Globus pallidus (tissue), 1 donor: ENCODE measurements around the gene ETFBKMT.

ENCODE experiments used
- DNase-seq: peaks from one replicate; pipeline ENCODE4 v3.0.0-alpha.2; 2015; ENCODE audit warnings: low spot score

ETFBKMT gene, protein sequence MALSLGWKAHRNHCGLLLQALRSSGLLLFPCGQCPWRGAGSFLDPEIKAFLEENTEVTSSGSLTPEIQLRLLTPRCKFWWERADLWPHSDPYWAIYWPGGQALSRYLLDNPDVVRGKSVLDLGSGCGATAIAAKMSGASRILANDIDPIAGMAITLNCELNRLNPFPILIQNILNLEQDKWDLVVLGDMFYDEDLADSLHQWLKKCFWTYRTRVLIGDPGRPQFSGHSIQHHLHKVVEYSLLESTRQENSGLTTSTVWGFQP

DNA sequence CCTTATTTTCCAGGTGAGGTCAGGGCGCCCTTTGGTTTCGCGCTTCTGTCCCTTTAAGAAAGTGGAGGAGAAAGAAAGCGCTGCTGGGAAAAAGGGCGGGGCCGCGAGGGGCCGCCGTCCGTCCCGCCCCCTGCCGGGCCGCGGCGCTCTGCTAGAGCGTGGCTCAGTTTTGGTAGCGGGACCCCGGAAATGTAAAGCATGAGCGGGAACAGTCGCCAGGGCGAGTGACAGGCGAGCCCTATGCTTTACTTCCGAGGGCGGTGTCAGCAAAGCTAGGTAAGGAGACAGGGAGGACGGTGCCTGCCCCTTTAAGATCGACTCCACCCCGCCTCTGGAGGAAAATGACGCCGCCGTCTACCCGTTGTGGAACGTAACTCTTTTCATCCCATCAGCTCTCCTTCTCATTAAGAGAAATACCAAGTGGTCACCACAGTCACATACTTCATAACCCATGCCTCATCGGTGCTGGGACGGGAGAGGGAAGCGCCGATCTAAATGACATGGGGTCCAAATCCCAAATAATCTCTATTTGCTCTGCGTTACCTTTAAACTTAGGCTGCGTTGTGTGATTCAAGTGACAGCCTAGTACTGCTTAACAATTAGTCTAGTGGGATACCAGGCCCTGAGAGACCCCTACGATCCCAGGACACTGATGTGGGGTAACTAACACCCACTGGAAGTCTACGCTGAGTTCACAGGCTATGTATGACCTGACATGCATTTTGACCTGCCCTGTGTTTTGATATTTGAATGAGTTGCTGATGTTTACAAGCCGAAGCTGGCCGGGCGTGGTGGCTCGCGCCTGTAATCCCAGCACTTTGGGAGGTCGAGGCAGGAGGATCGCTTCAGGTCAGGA is at the start of gene ETFBKMT:
ETFBKMT (plus strand) TSS at position 602 of the 856 bp plus-strand sequence. CDS start 2,266 bp downstream, outside the sequence.
- peak; percentile 88 for DNase-seq

DNA sequence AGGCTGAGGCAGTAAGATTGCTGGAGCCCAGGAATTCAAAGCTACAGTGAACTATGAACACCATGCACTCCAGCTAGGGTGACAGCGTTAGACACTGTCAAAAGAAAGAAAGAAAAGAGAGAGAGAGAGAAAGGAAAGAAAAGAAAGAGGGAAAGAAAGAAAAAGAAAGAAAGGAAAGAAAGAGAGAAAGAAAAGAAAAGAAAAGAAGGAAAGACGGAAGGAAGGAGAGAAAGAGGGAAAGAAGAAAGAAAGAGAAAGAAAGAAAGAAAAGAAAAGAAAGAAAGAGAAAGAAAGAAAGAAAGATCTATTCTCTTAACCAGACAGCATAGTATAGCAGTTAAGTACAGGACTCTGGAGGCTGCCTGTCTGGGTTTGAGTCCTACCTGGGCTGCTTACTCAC is 46.7 kb upstream of the ETFBKMT start:
- no peak for DNase-seq

DNA sequence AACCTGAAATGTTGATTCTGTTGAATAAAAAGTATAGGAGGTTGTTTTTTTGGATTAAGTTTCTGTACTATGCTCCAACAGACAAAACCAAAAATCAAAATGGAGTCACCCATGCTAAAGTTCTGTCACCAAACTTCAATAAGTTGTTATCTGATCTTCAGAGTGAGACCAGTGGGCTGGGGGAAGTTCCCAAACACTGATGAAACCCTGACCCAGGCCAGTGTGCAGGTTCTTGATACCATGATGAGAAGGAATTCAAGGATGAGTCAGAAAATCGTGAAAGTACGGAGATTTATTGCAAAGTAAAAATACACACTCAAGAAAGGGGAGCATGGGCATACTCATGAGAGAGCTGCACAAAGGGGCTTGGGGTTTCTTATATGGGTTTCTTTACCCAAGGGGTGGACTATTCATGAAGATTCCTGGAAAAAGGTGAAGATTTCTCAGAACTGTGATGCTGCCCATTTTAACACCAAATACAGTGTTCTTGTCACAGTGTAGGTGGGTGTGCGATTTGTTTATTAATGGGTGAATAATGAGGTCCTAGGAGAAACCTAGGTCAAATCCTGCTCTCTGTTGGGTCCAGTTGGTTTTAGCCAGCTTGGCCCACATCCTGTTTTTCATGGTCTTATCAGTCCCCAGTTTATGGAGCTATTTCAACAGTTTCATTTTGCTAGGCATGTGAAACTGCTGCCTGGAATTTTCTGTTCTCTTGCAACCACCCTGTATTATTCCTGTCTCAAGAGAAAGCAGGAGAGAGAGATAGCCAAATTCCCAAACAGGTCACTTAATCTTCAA is 41.1 kb upstream of the ETFBKMT start:
- DNase-seq: no peak

DNA sequence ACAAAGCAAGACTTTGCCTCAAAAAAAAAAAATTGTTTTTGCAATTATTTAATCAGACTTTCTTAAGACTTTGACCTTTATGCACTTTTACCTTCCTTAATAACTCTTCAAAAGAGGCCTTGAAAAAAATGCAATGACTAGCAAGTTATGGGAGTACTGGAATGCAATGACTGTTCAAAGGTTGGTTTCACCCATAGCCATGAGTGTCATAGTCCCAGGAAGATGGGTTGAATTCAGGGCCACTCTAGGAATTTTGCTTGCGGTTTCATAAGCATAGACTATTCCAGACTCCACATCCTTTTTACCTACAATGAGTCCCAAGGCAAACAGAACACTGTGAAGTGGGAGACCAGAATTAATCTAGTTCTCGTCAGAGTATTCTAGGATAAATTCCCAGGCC is 39.2 kb upstream of the ETFBKMT start:
- DNase-seq: no peak

DNA sequence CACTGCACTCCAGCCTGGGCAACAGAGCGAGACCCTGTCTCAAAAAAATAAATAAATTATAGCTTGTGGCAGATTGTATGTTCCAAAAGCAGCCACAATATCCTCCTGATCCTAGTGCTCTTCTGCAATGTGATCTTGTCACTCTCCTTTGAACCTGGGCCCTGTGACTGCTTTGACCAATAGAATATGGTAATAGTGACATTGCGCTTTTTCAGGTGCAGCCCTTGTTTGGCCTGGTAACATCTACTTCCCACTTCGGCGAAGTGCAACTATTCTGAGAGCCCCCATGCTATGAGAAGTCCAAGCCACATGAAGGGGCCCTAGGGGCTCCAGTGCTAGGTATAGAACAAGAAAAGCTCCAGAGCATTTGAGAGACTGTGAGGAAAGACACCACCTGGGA is 37.5 kb upstream of the ETFBKMT start:
- no peak for DNase-seq

DNA sequence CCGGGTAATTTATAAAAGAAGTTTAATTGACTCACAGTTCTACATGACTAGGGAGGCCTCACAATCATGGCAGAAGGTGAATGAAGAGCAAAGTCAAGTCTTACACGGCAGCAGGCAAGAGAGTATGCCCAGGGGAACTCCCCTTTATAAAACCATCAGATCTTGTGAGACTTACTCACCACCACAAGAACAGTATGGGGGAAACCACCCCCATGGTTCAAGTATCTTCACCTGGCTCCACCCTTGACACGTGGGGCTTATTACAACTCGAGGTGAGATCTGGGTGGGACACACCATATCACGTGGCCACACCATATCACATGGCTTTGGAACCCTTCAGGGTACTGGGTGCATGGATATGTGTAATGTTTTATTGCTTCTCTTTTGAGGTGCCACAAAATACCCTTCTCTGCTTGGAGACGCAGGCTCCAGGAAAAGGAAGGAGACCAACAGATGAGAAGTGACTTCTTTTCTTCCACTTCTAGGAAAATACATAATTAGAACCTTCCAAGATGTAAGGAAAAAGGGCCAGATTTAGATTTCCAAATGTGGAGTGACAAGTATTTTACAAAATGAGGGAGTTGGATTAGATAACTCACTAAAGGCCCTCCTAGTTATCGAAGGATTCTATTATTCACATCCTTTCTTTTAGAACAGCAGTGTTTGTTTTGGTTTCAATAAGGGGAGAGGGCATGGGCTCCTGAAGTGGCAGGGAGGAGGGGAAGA is 33.1 kb upstream of the ETFBKMT start:
- DNase-seq: no peak

DNA sequence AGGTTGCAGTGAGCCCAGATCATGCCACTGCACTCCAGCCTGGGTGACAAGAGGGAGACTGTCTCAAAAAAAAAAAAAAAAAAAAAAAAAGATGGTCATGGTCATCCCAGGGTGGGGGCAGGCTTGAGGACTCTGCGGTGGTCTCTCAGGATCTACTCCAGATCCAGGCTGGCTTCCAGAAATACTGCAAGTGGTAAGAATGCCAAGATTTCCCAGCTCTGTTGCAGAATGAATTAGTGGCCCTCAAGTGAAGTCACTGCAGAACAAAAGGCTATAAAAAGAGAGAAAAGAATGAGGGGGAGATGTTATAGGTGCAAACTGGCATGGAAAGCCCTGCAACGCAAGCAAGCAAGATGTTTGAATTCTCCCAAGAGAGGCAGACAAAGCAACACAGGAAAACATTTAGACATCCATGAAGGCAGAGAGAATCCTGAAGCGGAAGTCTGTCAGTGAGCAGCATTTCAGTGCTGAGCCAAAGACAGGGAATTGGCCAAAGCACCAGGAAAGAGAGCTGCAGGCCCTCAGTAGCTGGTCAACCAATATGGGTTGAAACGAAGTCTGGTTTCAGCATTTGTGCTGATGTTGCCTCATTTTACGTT is 31.9 kb upstream of the ETFBKMT start:
- DNase-seq: no peak

DNA sequence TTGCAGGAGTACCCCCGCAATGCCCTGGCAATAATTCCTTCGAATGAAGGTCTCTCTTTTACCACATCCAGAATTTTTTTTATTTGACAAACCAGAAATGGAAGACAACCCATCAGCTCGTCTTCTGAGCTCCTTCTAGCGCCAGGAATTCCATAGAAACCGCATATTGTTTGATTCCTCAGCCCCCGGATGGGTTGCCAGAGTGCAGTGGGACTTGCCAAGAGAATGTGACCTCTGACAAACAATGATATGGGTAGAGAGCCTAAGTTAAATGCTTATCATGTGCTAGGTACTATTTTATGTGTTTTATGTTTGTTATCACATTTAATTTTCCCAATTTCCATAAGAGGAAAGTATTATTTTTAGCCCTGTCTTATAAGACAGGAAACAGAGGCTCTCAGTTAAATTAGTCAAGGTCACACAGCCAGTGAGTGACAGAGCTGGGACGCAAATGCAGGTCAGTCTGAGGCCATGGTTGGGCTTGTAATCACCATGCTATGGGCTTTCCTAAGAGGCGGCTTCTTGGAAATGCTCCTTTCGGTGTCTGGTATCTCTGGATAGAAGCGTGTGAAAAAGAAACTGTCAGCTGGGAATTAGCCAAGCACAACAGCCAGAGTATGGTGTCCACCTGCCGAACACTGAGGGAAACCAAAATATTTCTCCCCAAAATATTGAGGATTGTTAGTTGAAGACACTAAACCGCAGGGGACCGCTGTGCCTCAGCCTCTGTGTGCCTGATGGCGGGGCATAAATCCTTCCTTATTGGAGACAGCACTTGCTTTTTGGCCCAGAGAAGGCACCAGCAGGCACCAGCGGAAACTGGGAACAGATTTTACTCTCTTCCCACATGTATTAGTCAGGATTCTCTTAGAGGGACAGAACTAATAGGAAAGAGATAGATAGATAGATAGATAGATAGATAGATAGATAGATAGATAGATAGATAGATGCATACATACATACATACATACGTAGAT is 29.4 kb upstream of the ETFBKMT start:
- no peak for DNase-seq

DNA sequence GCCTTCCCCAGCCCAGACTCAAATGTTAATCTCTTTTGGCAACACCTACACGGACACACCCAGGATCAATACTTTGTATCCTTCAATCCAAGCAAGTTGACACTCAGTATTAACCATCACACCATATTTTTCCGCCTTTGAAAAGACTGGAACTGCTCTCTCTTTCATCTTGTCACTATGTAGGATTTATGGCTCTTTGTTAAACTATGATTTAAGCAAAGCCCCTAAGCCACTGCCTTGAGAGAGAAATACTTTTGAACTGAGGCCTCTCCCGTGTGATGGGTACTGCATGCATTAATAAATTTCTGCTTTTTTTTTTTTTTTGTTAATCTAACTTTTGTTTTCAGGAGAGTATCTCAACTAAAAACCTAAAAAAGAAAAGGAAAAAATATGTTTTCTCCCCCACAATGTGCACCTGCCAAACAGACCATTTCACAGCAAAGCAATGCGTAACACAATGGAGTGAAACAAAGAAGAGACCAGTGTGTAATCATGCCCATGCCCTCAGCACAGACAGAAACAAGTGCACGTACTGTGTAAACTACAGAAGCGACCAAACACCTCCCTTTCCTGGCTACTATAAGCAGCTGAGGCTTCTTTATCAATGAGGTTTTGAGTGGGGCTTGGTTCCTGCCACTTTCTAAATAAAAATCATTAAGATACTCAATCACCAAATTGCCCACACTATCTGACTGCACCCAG is 28.3 kb upstream of the ETFBKMT start:
- no peak for DNase-seq

DNA sequence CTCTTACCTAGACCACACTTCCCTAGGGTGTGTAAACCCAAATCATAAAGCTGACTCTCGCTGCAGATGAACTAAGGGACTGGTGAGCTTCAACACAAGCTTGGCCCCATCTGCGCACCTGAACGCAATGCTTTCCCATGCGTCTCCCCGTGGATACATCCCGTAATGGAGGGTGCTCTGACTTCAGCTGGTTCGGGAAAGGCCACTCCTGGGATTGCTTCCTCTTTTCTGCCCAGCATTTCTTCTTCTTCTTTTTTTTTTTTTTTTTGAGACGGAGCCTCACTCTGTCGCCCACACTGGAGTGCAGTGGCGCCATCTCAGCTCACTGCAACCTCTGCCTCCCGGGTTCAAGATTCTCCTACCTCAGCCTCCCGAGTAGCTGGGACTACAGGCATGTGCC is 27.7 kb upstream of the ETFBKMT start:
- no peak for DNase-seq

DNA sequence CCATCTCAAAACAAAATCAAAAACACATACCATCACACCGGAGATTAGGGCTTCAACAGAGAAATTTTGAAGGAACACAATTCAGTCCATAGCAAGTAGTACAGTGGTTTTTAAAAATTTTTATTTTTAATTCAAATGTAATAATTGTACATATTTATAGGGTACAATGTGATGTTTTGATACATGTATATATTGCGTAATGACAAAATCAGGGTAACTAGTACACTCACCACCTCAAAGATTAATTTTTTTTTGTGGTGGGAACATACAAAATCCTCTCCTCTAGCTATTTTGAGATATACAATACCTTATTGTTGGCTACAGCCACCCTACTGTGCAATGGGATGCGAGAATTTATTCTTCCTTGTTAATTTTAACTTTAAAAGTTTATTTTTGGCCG is 26.0 kb upstream of the ETFBKMT start:
- DNase-seq: no peak

DNA sequence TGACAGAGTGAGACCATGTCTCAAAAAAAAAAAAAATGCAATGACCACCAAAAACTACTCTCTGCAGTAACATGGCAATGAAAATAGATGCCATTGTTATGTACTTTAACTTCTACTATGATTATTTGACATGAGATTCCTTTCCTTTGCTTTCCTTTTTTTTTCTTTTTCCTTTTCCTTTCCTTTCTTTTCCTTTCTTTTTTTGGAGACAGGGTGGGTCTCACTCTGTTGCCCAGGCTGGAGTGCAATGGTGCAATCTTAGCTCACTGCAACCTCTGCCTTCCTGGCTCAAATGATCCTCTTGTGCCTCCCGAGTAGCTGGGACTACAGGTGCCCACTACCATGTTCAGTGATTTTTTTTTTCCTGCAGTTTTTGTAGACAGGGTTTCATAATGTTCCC is 24.9 kb upstream of the ETFBKMT start:
- DNase-seq: no peak

DNA sequence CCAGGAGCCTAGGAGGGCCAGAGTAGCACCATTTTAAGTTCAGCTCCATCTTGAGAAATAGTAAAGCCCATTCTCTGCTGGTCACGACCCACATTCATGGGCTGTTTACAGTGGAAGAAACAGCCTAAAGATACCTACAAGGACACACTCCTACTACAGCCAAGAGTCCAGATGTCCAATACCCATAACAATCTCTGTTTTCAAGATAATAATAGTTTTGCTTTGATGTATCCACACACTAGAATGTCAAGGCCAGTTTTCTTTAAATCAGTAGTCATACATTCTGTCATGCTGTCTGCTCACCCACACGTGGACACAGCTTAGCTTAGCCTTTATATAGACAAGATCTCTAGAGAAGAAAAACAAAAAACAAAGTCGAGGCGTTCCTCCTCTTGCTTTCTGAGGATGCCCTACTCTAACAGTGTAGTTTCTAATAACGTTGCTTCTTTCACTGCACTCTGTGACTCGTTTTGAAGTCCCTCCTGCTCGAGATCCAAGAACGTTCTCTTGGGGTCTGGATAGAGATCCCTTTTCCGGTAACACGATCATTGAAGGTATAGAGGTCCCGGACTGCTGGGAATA is 17.9 kb upstream of the ETFBKMT start:
- no peak for DNase-seq

DNA sequence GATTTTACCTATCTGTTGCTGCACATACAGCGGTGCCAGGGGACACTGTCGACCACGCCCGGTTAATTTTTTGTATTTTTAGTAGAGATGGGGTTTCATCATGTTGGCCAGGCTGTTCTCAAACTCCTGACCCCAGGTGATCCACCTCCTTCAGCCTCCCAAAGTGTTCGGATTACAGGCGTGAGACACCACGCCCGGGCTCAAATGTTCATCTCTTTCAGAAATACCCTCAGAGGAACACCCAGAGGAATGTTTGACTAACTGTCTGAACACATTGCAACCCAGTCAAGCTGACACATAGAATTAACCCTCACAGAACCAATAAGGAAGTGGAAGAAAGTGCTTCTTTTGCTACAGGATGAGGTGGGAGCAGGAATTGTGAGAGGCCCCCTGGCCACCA is 15.0 kb upstream of the ETFBKMT start:
- no peak for DNase-seq

DNA sequence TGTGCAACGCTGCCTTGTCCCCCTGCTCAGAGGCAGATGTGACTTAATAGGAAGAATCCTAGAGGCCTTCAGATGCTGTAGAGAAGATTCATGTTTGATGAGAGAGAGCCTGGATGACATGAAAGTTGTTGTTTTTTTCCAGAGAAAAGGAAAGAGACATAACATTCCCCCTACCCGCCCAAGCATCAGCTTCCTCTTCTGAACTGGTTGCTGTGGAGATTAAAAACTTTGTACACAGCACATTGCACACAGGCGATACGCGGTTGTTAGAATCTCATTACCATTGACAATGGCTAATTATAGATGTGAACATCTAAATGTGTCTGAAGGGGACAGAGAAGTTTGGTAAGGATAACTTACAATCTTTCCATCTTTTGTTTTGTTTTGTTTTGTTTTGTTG is 13.6 kb upstream of the ETFBKMT start:
- no peak for DNase-seq

DNA sequence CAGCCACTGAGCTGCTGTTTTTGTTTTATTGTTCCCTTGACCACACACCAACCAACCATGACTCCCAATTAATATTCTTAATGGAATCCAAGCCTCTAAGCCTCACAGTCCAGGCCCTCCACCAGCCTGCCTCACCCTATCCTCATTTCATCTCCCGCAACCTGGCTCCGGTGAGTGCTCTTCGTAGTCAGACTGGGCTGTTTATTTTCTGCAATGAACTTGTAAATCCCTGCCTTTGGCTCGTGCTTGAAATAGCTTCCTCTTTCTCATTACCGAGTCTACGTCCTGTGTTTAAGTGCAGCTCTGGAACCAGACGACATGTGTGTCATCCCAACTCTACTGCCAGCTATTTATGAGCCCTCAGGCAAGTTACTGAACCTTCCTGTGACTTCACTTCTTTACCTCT is 12.4 kb upstream of the ETFBKMT start:
- DNase-seq: no peak

DNA sequence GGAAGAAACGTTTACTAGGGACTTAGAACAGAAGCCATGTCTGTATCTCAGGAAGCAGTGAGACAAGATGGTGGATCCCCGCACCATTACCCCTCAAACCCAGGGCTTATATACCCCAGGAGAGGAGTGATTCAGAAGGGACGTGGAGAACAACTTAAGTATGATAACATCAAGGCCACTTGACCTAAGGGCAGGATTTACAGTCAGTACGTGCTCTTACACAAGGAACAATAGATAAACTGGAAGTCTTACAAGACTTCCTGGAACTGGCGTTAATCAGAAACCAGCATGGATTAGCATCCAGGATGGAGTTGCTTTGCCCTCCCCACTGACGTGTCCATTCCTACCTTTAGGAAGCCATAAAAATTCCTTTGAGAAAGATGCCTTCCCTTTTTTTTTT is 8.6 kb upstream of the ETFBKMT start:
- no peak for DNase-seq

DNA sequence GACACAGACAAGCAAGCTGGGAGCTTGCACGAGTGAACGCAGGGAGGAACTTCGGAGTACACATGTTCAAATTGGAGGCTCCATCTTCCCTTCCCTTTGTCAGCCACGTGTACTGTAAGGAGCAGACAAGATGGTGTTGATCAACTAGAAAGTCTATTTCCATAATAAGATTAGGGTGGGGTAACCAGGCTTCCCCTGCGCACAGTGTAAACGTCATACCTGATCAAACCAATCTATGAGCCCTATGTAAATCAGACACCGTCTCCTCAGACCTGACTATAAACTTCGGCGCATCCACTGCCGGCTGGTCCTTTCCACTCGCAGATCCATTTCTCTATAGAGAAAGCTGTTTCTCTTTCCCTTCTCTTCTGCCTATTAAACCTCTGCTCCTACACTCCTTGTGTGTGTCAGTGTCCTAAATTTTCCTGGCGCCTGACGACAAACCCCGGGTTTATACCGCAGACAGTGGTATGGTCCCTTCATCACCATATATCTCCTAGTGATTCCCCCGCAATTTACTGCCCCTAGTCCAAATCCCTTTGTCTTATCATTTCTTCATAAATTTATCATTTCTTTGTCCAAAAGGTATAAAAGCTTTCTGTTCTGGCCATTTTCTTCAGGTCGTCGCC is 7.5 kb upstream of the ETFBKMT start:
- no peak for DNase-seq

DNA sequence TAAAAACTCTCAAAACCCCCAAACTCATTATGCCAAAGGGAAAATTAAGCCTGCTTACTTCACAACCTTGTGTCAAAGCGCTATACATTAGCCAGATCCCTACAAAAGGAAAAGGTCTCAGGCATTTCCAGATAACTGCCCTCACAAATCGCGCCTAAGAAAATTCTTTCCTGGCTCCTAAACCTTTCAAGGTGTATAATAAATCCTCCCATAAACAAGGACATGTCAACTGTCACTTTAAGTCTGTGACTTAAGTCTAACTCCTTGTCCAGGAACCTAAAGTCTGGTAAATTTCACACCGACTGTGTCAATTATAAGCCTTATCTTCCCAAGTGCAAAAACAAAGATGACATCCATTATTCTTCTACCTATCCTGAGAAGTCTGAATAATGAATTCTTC is 4.3 kb upstream of the ETFBKMT start:
- DNase-seq: no peak
